Activated CD8-positive, alpha-beta memory T cell treated with anti-CD3 and anti-CD28 coated beads for 48 hours (primary cell): ENCODE results near the gene SH3TC2.

Experiments
- DNase-seq, 3 experiments: peaks; one replicate each; pipeline ENCODE4 v3.0.0-alpha.2; 2020; ENCODE audit warnings: low read depth in 2 of 3, low spot score in 2 of 3

SH3TC2 gene

GRCh38 chr5:149030838-149031397, 31.9 kb downstream of the SH3TC2 start:
- DNase-seq: no peak

GRCh38 chr5:149030392-149030791, 32.5 kb downstream of the SH3TC2 start:
- DNase-seq: no peak

GRCh38 chr5:149028984-149029383, 33.9 kb downstream of the SH3TC2 start:
- DNase-seq: no peak

GRCh38 chr5:149028161-149028560, 34.7 kb downstream of the SH3TC2 start:
- DNase-seq: no peak

GRCh38 chr5:149027636-149028035, 35.2 kb downstream of the SH3TC2 start:
- no peak for DNase-seq

GRCh38 chr5:149024943-149025342, 37.9 kb downstream of the SH3TC2 start:
- DNase-seq: no peak

GRCh38 chr5:149024477-149024876, 38.4 kb downstream of the SH3TC2 start:
- no peak for DNase-seq

- no peak for DNase-seq
These were observed 40.7 kb downstream of the SH3TC2 start for GRCh38 chr5:149022200-149022599.

GRCh38 chr5:149019679-149020078, 43.2 kb downstream of the SH3TC2 start:
- DNase-seq: no peak

GRCh38 chr5:149018909-149019443, 43.9 kb downstream of the SH3TC2 start:
- DNase-seq: no peak

GRCh38 chr5:149017636-149018035, 45.2 kb downstream of the SH3TC2 start:
- DNase-seq: no peak

GRCh38 chr5:149015561-149015960, 47.3 kb downstream of the SH3TC2 start:
- DNase-seq: no peak

GRCh38 chr5:149015126-149015525, 47.7 kb downstream of the SH3TC2 start:
- no peak for DNase-seq

- no peak for DNase-seq
These were observed 48.3 kb downstream of the SH3TC2 start for GRCh38 chr5:149014571-149015031.

- DNase-seq: no peak
These were observed 49.1 kb downstream of the SH3TC2 start for GRCh38 chr5:149013796-149014195.

GRCh38 chr5:149012350-149012749, 50.5 kb downstream of the SH3TC2 start:
- DNase-seq: no peak

- no peak for DNase-seq
These were observed 51.1 kb downstream of the SH3TC2 start for GRCh38 chr5:149011728-149012127.

- no peak for DNase-seq
These were observed 51.8 kb downstream of the SH3TC2 start for GRCh38 chr5:149011084-149011483.

- no peak for DNase-seq
These were observed 55.7 kb downstream of the SH3TC2 start for GRCh38 chr5:149007174-149007573.

- DNase-seq: no peak
These were observed 56.4 kb downstream of the SH3TC2 start for GRCh38 chr5:149006426-149006825.

- DNase-seq: no peak
These were observed 57.6 kb downstream of the SH3TC2 start for GRCh38 chr5:149005077-149005892.

GRCh38 chr5:149004559-149004958, 58.3 kb downstream of the SH3TC2 start:
- DNase-seq: no peak
